ENCODE data around the gene KCTD4. TPM values are rescaled to one million over a fixed set of nuclear protein-coding genes. Genes with fewer than 3 reads are reported as not detected.

The KCTD4 gene
- total RNA-seq, 1 donor from 2014 or later: 7.8 TPM

DNA sequence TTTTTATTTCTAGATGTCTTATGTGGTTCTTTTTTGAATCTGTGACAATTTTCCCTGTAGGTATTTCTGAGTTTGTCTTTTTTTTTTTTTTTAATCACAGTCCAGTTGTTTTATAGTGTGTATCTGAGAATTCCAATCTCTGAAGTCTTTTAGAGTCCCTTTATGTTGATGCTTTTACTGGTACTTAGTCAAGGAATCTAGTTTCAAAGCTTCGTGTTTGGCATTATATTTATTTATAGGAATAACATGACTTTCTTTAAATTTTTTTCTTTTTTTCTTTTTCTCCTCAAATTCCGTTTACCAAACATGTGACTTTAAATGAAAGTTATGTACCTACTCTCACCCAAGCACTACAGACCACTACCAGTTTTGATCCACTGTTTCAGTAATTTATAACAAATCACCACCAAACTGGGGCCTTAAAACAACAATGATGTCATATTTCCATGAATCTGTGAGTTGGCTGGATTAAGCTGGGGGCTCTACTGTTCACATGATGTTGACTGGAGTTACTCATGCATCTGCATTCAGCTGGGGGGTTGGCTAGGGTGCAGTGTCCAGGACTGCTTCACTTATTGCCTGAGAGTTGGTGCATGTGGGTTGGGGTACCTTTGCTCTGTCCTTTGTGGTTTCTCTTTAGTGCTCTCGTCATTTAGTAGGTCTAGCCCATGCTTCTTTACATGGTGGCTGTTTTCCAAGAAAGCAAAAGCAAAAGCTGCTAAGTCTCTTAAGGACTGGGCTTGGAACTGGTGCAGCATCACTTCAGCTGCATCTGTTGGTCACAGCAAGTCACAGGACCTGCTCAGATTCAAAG, 22.3 kb downstream of the KCTD4 start:
- DNase-seq (ENCODE audit: low spot score): no peak

- DNase-seq (ENCODE audit: low spot score): no peak
These were observed 26.4 kb downstream of the KCTD4 start for GRCh38 chr13:45174478-45174877.

- DNase-seq (ENCODE audit: low spot score): no peak
These were observed 32.3 kb downstream of the KCTD4 start for GRCh38 chr13:45168555-45168930.

DNA sequence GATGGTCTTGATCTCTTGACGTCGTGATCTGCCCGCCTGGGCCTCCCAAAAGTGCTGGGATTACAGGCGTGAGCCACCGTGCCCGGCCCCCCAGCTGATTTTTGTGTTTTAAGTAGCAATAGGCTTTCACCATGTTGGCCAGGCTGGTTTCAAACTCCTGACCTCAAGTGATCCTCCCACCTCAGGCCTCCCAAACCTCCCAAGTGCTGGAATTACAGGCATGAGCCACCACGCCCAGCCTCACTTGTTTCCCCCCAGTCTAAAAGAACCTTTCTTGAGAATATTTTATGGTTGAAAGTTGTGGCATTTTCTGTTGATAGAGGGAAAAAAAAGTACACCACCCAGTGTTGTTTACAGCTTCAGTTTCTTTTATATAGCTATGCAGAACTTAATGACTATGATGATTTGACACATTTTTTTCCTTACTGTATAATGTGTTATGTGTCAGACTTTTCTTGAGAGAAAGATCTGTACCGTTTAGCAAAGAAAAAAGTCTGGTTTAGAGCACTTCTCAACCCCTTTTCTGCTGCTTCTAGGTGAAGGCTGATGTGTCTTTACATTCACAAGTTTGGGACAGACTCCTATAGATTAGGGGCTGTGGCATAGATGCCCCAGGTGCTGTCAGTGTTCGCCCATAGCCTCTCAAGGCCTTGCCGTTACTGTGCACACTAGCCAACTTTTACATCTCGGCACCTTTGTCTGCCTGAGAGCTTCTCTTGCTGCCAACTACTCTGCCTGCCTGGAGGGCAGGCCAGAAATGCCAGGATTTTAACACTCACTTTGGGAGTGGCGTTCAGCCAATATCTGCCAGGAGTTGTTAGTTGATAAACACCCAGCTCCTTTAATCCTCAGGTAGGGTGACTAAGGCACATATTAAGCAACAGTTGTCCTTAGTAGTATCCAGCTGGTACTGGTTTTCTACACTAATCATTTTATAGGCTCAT, 33.0 kb downstream of the KCTD4 start:
- DNase-seq (ENCODE audit: low spot score): peak; percentile 63

- DNase-seq (ENCODE audit: low spot score): no peak
These were observed 34.0 kb downstream of the KCTD4 start for GRCh38 chr13:45166858-45167257.

DNA sequence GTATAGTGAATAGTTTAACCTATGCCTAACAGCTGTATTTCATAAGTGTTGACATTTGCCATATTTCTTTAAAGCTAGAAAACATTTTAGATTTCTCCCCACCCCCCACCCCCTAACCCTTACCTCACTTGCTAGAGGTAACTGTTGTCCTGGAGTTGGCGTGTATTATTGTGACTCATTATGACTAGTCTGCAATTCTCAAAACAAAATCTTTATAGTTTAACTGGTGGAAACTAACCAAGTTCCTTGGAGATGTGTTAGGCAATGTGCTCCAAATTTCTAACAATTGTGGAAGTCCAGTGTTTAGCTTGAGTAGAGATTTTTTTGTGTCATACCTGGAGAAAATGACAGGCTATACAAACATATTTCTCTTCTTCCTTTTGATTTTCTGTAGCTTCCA, 38.0 kb downstream of the KCTD4 start:
- no peak for DNase-seq (ENCODE audit: low spot score)

DNA sequence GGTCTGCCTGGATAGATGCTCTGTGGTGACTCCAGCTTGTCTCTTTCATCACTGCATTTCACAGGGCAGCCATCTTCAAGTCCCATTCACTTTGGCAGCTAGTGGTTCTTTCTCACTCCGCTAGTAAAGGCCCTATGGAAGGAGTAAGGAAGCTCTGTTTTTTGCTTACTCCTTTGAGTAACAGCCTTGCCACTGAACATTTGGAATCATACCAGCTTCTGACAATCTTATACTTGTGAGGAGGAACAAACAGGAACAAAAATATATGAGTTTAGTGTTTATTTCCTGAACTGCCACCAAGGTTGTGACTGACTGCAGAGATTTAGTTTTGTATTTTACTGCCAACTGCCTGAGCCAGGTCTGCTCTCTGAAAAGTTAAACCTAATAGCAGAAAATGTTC, 38.7 kb downstream of the KCTD4 start:
- no peak for DNase-seq (ENCODE audit: low spot score)

DNA sequence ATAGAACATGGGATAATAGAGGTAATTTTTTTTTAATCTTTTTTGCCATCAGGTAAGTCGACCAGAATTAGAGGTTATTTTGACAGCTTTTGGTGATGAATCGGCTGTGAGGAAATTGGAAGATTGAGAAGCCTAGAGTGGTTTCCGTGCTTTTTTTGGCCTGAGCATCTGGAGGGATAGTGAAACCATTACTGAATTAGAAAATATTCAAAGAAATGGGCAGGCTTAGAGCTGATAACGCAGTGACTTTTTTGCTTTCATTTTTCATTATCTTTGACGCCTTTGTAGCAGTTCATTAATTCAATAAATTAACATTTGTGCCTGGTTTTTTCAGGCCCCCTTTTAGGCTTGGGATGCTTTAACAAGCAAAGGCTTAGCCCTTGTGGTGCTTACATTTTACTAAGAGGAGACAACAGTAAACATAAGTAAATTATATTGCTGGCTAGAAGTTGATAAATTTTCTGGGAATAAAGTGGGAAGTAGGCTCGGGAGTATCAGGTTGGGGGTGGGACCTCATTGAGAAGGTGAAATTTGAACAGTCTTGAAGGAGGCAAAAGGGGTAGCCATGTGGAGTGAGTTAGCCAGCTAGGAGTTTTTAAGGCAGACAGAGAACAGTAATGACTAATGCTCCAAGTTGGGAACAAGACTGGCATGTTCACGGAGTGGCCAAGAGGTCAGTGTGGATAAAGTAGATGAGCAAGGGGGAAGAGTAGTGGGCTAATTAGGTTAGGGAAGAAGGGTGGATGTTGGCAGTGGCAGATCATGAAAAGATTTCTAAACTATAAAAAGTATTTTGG, 44.1 kb downstream of the KCTD4 start:
- DNase-seq (ENCODE audit: low spot score): no peak

- DNase-seq (ENCODE audit: low spot score): no peak
These were observed 50.9 kb downstream of the KCTD4 start for GRCh38 chr13:45149964-45150363.

- DNase-seq (ENCODE audit: low spot score): no peak
These were observed 57.5 kb downstream of the KCTD4 start for GRCh38 chr13:45143346-45143751.

Other genes with a start within 250 kb of the KCTD4 start
- gene NUFIP1, start 211.6 kb downstream of the KCTD4 start, total RNA-seq: 3.4 TPM
- gene GPALPP1, start 211.5 kb downstream of the KCTD4 start, total RNA-seq: 20.1 TPM
- gene GTF2F2, start 80.5 kb downstream of the KCTD4 start, total RNA-seq: 14.1 TPM
- gene TPT1, start 140.1 kb upstream of the KCTD4 start, total RNA-seq: 3,971 TPM
- 23.2 TPM for gene SLC25A30, start 217.3 kb upstream of the KCTD4 start, total RNA-seq

All from mucosa of gallbladder (tissue), 1 donor.